ENCODE data around the gene PHPT1. TPM values are rescaled to one million over a fixed set of nuclear protein-coding genes. Genes with fewer than 3 reads are reported as not detected.

PHPT1 gene
- total RNA-seq, 1 donor from 2014 or later = 74.4 TPM

DNA sequence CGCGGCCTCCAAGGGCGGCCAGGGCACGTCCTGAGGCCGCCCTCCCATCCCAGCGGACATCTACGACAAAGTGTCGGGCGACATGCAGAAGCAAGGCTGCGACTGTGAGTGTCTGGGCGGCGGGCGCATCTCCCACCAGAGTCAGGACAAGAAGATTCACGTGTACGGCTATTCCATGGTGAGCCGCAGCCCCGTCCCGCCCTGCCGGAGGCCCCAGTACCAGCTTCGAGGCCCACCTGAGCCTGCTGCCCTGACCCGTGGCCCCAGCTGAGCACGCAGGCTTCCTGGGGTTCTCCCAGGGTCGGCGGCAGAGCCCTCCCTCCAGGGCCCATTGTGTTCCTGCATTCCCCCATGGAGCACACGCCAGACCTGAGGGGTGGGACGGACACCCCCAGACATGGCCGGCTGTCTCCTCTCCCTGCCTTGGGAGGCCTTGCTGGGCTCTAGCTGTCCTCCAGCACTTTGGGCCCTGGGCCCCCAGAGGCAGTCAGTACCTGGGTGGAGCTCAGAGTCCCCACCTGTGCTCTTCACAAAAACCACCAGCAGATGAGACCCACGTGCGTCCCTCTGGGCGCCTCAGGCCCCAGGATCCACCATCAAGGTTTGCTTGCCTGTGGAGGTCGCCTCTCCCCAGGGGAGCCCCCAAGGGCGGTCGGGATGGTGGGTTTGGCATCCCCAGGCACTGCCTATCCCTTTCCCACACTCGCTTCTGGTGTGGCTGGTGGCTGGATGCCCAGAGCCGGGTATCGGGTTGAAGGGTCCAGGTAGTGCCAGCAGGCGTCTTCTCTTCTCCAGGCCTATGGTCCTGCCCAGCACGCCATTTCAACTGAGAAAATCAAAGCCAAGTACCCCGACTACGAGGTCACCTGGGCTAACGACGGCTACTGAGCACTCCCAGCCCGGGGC is 1.0 kb downstream of the PHPT1 start:
- ATAC-seq = no peak

DNA sequence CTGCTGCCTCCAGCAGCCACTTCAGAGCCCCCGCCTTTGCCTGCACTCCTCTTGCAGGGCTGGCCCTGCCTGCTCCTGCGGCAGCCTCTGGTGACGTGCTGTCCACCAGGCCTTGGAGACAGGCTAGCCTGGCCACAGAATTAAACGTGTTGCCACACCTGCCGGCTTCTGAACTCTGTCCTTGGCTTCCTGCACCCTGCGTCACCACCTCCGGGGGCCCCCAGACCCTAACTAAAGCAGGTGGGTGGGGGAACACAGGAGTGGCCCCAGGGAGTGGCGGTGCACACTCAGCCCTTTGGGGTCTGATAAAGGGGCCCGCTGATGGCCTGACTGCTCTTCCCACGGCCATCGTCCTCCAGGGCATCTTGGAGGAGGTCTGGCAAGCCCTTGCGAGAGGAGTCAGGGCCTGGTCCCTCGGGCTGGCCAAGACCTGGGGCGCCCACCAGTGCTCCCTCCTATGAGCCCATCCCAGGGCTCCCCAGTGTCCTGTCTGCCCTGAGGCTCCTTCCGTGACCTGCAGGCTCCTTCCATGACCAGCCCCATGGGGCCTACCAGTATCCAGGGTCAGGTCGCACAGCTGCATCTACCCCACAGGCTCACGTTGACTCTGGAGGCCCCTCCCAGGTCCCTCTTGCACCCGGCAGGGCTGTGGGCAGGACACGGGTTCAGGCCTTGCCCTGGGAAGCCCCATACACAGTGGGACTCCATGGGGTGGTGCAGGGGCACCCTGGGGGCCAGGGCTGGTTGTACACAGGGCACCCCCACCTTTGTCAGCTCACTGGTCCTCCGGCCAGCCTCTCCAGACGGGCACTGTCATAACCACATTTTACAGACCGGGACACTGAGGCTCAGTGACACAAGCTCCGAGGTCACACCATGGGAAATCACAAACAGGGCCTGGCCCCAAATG is 1.9 kb downstream of the PHPT1 start:
- no peak for ATAC-seq

DNA sequence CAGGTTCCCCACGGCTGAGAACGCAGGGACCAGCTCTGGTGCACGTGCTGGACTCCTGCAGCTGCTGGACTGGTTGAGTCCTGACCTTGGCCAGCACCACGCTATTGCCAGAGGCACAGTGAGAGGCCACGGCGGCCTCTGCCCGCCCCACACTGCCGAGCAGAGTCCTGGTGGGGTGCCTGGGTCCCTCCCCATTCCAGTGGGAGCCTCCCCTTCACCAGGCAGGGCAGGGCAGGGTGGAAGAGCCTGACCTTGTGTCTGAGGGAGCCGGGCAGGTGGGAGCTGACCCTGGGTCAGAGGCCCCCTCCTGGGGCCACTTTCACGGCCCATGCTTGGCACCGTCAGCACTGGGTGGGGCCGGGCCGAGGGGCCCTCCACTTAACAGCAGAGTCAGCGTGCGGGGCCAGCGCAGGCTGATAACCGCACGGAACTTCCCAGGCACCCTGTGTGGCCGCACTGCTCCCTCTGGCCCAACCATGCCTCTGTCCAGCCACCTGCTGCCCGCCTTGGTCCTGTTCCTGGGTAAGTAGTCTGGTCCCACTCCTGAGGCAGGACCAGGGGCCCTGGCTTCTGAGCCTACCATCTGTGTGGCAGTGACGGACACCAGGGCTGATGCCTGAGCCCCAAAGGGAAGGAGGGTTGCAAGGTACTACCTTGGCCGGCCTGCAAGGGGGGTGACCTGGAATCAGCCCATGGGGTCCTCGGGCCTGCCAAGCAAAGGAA is 2.9 kb downstream of the PHPT1 start, which contains the start of gene MAMDC4:
TSS of gene MAMDC4 (plus strand) at position 406 of the 723 bp plus-strand sequence. CDS start at position 477, 71 bp downstream.
- no peak for ATAC-seq

DNA sequence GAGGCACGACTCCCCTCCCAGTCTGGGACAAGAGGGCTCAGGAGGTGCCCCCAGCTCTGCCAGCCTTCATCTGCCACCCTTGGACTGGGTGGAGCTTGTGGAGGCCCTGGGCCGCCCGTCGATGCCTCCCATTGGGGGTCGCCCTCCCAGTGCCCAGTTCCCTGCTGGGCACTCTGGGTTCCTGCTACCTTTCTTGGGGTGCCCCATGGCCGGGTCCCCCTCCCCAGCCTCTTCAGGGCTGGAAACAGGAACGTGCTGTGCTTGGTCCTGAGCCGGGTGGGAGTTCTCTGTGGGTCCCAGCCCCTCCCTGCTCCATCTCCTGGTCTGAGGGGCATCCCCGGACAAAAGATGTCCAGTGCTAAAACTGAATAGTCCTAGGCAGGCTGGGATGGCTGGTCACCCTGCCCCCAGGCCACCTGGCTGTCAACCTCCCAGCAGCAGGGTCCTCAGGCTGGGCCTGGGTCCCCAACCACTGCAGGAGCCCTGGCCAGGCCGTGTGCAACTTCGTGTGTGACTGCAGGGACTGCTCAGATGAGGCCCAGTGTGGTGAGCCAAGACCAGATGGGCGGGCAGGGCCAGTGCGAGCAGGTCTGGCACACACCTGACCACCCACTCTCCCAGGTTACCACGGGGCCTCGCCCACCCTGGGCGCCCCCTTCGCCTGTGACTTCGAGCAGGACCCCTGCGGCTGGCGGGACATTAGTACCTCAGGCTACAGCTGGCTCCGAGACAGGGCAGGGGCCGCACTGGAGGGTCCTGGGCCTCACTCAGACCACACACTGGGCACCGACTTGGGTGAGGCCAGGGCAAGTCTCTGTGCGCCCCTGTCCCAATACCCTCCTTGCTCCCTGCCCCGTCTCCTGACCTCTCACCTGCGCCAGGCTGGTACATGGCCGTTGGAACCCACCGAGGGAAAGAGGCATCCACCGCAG is 3.7 kb downstream of the PHPT1 start:
- ATAC-seq = no peak

DNA sequence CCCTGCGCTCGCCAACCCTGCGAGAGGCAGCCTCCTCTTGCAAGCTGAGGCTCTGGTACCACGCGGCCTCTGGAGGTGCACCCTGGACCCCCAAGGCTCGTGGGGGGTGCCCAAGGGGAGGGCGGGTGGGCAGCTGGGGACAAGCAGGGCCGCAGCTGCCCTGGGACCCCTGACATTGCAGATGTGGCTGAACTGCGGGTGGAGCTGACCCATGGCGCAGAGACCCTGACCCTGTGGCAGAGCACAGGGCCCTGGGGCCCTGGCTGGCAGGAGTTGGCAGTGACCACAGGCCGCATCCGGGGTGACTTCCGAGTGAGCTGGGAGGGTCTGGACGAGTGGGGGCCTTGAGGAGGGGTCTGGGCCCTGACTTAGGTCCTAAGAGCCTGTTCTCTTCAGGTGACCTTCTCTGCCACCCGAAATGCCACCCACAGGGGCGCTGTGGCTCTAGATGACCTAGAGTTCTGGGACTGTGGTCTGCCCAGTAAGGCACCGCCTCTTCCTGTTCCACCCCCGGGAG is 4.4 kb downstream of the PHPT1 start:
- ATAC-seq = no peak

DNA sequence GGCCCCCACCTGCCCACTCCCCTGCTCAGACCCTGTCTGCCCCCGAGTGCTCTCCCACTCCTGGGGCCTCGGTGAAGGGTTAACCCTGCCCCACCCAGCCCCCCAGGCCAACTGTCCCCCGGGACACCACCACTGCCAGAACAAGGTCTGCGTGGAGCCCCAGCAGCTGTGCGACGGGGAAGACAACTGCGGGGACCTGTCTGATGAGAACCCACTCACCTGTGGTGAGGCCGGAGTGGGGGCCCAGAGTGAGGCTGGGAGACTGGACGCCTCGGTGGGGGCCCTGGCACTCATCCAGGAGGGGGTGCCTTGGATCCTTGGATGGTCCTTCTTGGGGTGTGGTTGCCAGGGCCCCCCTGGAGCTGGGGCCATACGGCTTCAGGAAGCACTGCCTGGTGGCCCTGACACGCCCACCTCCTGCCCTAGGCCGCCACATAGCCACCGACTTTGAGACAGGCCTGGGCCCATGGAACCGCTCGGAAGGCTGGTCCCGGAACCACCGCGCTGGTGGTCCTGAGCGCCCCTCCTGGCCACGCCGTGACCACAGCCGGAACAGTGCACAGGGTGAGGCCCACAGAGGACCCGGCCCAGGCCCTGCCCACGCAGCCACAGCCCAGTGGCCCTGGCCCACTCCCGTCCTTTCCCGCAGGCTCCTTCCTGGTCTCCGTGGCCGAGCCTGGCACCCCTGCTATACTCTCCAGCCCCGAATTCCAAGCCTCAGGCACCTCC is 5.1 kb downstream of the PHPT1 start:
- ATAC-seq = no peak

DNA sequence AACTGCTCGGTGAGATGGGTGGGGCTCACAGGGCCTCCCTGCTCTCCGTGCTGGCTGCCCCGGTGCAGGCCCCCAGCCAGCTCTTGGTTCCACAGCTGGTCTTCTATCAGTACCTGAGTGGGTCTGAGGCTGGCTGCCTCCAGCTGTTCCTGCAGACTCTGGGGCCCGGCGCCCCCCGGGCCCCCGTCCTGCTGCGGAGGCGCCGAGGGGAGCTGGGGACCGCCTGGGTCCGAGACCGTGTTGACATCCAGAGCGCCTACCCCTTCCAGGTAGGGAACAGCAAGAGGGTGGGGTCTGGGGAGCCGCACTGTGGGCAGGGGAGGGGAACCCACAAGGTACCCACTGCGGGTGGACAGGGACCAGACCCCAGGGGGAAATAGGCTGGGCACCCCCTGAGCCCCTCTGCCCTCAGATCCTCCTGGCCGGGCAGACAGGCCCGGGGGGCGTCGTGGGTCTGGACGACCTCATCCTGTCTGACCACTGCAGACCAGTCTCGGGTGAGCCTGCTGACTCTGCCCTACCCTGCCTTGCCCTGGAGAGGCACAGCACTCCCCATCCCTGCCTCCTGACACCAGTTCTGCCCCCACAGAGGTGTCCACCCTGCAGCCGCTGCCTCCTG is 5.7 kb downstream of the PHPT1 start:
- ATAC-seq = no peak

DNA sequence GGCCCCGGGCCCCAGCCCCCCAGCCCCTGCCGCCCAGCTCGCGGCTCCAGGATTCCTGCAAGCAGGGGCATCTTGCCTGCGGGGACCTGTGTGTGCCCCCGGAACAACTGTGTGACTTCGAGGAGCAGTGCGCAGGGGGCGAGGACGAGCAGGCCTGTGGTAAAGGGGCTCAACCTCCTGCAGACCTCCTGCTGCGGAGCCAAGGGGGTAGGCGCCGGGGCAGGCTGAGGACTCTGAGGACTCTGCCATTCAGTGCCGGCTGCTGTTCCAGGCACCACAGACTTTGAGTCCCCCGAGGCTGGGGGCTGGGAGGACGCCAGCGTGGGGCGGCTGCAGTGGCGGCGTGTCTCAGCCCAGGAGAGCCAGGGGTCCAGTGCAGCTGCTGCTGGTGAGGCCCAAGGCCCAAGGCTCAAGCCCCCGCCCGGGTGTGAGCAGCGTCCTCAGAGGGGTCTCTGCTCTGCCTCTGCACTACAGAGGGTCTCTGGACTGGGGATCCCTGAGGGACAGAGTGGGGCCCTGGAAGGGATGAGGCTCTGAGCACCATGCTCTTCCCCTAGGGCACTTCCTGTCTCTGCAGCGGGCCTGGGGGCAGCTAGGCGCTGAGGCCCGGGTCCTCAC is 6.4 kb downstream of the PHPT1 start:
- ATAC-seq = no peak

DNA sequence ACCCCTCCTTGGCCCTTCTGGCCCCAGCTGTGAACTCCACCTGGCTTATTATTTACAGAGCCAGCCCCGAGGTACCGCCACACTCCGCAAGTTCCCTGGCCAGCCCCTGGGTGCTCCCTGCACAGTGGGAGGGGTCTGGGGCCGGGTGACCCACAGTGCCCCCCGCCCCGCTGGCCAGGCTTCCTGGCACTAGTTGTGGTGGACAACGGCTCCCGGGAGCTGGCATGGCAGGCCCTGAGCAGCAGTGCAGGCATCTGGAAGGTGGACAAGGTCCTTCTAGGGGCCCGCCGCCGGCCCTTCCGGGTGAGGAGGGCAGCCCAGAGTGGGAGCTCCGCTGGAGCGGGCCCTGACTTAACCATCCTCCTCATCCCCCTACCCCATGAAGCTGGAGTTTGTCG is 6.9 kb downstream of the PHPT1 start:
- no peak for ATAC-seq

DNA sequence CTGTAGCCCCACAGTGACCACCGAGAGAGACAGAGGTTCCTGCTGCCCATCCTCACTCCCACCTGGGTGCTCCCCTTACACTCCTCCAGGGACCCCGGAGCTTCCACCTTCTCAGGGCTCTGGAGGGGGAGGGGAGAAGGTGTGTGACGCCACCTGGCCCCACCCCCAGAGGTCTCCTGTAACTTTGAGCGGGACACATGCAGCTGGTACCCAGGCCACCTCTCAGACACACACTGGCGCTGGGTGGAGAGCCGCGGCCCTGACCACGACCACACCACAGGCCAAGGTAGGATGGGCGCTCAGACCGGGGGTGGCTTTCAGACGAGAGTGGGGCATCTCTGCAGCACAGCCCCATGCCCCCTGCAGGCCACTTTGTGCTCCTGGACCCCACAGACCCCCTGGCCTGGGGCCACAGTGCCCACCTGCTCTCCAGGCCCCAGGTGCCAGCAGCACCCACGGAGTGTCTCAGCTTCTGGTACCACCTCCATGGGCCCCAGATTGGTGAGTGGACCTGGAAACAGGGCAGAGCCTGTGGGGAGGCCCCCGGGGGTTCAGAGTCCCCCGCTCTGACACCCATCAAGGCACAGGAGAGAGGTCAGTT is 7.4 kb downstream of the PHPT1 start:
- no peak for ATAC-seq

DNA sequence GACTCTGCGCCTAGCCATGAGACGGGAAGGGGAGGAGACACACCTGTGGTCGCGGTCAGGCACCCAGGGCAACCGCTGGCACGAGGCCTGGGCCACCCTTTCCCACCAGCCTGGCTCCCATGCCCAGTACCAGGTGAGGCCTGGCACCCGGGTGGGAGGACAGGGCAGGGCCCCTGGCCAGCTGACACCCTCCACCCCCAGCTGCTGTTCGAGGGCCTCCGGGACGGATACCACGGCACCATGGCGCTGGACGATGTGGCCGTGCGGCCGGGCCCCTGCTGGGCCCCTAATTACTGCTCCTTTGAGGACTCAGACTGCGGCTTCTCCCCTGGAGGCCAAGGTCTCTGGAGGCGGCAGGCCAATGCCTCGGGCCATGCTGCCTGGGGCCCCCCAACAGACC is 8.0 kb downstream of the PHPT1 start:
- no peak for ATAC-seq

DNA sequence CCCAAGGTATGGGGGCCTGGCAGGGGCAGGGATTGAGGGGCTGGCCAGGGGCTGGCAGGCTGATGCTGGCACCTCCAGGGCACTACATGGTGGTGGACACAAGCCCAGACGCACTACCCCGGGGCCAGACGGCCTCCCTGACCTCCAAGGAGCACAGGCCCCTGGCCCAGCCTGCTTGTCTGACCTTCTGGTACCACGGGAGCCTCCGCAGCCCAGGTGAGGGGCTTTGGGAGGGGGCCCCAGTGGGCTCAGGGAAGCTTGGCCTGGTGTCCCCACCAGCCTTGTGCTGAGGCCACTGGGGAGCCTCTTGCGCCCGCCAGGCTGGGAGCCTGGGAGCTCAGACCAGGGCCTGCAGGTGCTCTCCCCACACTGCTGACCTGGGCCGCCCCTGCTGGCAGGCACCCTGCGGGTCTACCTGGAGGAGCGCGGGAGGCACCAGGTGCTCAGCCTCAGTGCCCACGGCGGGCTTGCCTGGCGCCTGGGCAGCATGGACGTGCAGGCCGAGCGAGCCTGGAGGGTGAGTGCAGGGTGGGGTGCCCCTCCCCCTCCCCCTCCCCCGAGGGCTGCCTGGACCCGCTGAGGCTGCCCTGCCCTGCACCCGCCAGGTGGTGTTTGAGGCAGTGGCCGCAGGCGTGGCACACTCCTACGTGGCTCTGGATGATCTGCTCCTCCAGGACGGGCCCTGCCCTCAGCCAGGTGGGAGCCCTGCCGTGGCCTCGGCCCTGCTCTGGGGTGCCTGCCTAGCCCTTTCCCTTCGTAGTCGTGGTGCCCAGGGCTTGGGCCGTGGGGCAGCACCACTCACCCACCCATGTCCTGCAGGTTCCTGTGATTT is 8.6 kb downstream of the PHPT1 start:
- ATAC-seq = peak; percentile 45

DNA sequence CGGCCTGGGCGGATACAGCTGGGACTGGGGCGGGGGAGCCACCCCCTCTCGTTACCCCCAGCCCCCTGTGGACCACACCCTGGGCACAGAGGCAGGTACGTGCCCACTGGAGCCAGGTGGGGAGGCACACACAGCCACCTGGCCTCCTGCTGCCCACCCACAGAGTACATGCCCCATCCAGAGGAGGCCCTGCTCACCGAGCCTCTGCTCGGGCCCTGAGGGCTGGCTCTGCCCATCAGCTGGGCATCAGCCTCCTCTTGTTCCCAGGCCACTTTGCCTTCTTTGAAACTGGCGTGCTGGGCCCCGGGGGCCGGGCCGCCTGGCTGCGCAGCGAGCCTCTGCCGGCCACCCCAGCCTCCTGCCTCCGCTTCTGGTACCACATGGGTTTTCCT is 9.2 kb downstream of the PHPT1 start:
- peak; percentile 1 for ATAC-seq

DNA sequence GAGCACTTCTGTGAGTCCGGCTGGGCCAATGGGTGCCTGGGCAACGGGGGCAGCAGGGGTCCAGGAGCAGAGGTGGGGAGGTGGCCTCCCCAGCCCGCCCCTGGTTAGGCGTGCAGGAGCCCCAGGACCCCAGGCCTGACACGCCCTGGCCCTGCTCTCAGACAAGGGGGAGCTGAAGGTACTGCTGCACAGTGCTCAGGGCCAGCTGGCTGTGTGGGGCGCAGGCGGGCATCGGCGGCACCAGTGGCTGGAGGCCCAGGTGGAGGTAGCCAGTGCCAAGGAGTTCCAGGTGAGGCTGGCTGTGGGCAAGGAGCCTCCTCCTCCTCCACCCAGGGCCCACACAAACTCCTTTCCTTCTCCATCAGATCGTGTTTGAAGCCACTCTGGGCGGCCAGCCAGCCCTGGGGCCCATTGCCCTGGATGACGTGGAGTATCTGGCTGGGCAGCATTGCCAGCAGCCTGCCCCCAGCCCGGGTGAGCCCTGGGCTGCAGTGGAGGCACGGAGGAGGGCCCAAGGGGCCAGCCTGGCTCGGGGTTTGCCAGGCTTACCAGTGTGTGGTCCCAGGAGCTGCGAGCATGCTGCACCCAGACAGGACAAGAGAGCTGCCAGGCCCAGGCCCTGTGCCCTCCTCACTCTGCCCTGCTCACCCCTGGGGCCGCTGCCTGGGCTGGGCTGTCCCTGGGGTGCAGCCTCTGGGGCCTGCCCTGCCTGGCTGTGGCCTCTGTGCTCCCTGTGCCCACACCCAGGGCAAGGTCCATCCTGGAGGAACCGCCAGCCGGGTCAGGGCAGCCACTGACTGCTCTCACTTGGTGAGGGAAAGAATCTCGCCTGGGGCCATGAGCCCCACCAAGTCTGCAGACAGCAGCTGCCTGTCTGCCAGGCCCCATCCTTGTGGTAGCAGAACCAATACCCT is 9.9 kb downstream of the PHPT1 start:
- peak; percentile 26 for ATAC-seq

DNA sequence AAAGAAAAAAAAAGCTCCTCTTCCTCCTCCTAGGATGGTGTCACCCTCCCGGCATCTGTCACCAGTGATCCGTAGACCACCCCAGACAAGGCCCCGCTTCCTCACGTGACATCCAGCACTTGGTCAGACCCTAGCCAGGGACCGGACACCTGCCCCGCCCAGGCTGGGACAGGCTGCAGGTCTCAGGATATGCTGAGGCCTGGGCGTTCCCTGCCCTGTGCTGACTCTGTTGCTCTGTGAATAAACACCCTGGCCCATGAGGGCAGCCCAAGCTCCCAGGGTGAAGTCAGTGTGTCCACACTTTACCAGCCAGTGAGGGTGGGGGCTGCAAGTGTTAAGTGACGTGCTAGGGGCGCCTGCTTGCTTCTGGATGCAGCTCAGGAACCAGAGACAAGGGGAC is 11.3 kb downstream of the PHPT1 start:
- ATAC-seq = no peak

DNA sequence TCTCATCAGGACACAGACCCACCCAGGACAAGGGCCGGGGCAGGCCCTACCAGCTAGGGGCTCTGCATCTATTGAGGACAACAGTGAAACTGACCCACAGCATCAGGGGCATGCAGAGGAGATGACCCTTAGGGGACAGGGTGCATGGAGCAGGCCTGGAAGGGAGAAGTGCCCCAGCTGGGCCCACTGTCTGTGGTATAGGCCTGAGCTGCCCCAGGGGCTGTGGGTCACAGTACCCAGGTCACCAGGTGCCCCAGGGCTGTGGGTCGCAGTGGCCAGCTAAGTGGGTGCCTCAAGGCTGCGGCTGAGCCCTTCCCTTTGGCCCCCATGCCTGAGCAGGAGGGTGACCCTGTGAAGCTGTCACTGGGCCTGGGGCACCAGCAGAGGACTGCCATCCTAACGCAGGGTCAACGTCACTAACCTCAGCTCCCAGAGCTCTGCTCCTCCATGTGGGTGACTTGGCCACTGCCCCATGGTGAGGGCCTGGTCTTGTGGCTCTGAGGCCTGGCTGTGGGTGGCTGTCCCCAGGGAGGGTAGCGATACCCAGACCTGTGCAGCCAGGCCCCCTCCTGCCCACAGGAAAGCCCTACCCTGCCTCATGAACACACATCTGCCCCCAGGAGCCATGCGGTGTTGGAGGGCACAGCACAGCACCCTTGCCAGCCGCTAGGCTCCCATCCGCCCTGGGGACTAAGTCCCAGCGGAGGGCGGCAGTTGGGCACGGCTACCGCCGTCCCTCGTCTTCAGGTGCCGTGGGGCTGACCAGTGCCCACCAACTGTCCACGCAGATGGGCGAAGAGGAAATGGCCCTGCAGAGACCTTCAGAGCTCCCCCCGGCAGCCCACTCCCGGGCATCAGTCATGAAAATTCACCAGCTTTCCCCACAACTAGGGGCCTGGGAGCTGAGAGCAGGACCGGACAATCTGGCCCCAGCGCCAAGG is 12.0 kb downstream of the PHPT1 start:
- no peak for ATAC-seq
